SU-DHL-6 (cell line): ENCODE results near the gene CAPN5.

Experiments used
- CTCF ChIP-seq: fragments of 200-600 bp; sonication (generic); IDR thresholded peaks from one replicate; pipeline ENCODE4 v1.5.1; 2017; ENCODE audit warnings: antibody characterized with exemption, mild to moderate bottlenecking, low read length, moderate library complexity; ENCODE audit not compliant: insufficient read depth, poor library complexity, severe bottlenecking
- EZH2phosphoT487 ChIP-seq: fragments of 200-600 bp; sonication (generic), shearing (Covaris generic); conservative IDR thresholded peaks from 2 replicates; pipeline ENCODE4 v1.6.1; 2018; ENCODE audit warnings: mild to moderate bottlenecking, antibody characterized with exemption, low read length, moderate library complexity, mixed read lengths

GRCh38 chr11:77104727-77105126 is 38.0 kb downstream of the CAPN5 start:
- TF ChIP-seq CTCF = no peak
- TF ChIP-seq EZH2phosphoT487 = no peak
